Measurements from ENCODE around the gene ZNF462. TPM values are rescaled to one million over a fixed set of nuclear protein-coding genes. Genes with fewer than 3 reads are reported as not detected.

ZNF462 gene
- total and polyA plus RNA-seq, 2 of the 4 experiments (the other 2 are of a cell fraction) = 6.1 to 18.8 TPM

DNA sequence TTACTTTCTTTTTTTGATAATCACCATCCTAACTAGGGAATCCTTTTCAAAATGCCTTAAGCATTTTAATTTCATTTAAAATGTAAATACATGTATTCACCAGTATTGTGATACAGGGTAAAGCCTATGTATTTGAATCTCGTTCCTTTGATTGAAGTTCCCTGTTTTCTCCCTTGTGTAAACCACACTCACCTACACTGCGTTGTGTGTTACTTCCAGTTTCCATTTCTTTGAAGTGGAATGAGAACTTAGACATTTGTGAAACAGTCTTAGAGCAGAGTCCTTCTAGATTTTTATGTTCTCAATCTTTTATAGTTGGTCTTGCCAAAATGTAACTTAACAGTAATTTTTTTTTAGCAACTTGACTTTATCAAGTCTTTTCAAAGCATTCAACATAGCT is 101.4 kb downstream of the ZNF462 start:
- no CpG with 5 or more reads among the region's 2 CpGs for WGBS, 2 experiments (ENCODE audit: extremely low coverage in 2 of 2, insufficient read length in 1 of 2)
- Histone ChIP-seq H4K20me1 (ENCODE audit: insufficient read depth, low read length) (no peaks in the 10 kb centered on the region), H2BK5ac (ENCODE audit: low read depth, low read length, poor library complexity, severe bottlenecking) (no peak overlapping the region), H3K79me1 (ENCODE audit: low read depth in 1 of 2, low read length in 2 of 2) (0 out of 4 replicates have a peak, but pooled peaks cover 0 to 3% of the 10 kb centered on the region in 2 experiments), H3K14ac (replicated peaks; ENCODE audit: low read depth, low read length) (no peak overlapping the region), H3K18ac (ENCODE audit: low read depth, low read length) (no peak overlapping the region), H2BK15ac (ENCODE audit: low read depth, low read length) (no peak overlapping the region), H2BK120ac (ENCODE audit: low read depth, low read length) (no peak overlapping the region), H3K4me1 (ENCODE audit: control insufficient read depth, insufficient read depth, low read length) (no peaks in the 10 kb centered on the region), H3K27ac (ENCODE audit: insufficient read depth, low read length) (no peak overlapping the region), H3K23ac (ENCODE audit: low read depth, low read length) (no peak overlapping the region), H3K9me3 (ENCODE audit: control insufficient read depth, insufficient read depth, low read length) (no peaks in the 10 kb centered on the region; the same call in 1 of the 2 replicates), H3K27me3 (ENCODE audit: control insufficient read depth, insufficient read depth, low read length) (no peaks in the 10 kb centered on the region), H2AK9ac (replicated peaks; ENCODE audit: low read depth, low read length, poor library complexity) (no peak overlapping the region), H4K5ac (ENCODE audit: low read depth, low read length) (no peak overlapping the region), H2AK5ac (ENCODE audit: low read depth, low read length) (no peak overlapping the region), H4K91ac (ENCODE audit: insufficient read depth, low read depth, low read length) (no peak overlapping the region), H3K56ac (ENCODE audit: extremely low read depth, insufficient read depth, low read length) (no peak overlapping the region), H3K4ac (ENCODE audit: low read depth, low read length) (no peak overlapping the region), H3K36me3 (ENCODE audit: control insufficient read depth, insufficient read depth, low read length) (peaks cover 6% of the 10 kb centered on the region), H3K4me3 (ENCODE audit: insufficient read depth, low read depth, low read length) (no peak overlapping the region), H3K4me2 (ENCODE audit: low read depth, low read length) (no peak overlapping the region), H4K8ac (ENCODE audit: low read depth in 2 of 2, low read length in 2 of 2) (no peak overlapping the region), H2BK20ac (ENCODE audit: low read depth, low read length) (no peak overlapping the region), H2AFZ (replicated peaks; ENCODE audit: low read length, poor library complexity) (no peak overlapping the region), H3K9me1 (ENCODE audit: insufficient read depth, low read length) (no peaks in the 10 kb centered on the region), H3K9ac (ENCODE audit: low read depth, low read length) (no peak overlapping the region)
- in situ Hi-C loops (cut with MboI; ENCODE audit: low sequenced_read_pairs) = no loop called here
- dilution Hi-C loops (cut with HindIII; ENCODE audit: low sequenced_read_pairs, unreplicated experiment) = no loop called here
- ChIA-PET CTCF (no interaction called here), POLR2A (ENCODE audit: unreplicated experiment) (no interaction called here)
- no peak for TF ChIP-seq POLR2A (IDR thresholded peaks at IDR 0.05; ENCODE audit: low read depth, low read length)
- TF ChIP-seq CTCF (conservative IDR thresholded peaks at IDR 0.05; ENCODE audit: low read depth, low read length) = no peak
- no peak for TF ChIP-seq BHLHE40 (IDR thresholded peaks at IDR 0.05; ENCODE audit: low read depth, low read length)
- no peak for TF ChIP-seq ELK1 (IDR thresholded peaks at IDR 0.05; ENCODE audit: borderline replicate concordance, low read depth, low read length)
- no peak for TF ChIP-seq FOS (IDR thresholded peaks at IDR 0.05; ENCODE audit: low read depth, low read length)
- no peak for TF ChIP-seq USF2 (IDR thresholded peaks at IDR 0.05; ENCODE audit: low read depth, low read length)
- no peak for TF ChIP-seq CHD1 (IDR thresholded peaks at IDR 0.05; ENCODE audit: low read depth, low read length)
- no peak for TF ChIP-seq MAFK (IDR thresholded peaks at IDR 0.05; ENCODE audit: low read depth, low read length)
- TF ChIP-seq CEBPB (IDR thresholded peaks at IDR 0.05; ENCODE audit: low read depth, low read length) = no peak
- no peak for TF ChIP-seq SMC3 (IDR thresholded peaks at IDR 0.05; ENCODE audit: low read depth, low read length)
- no peak for TF ChIP-seq NFE2L2 (IDR thresholded peaks at IDR 0.05; ENCODE audit: low read depth, low read length)
- TF ChIP-seq MAZ (IDR thresholded peaks at IDR 0.05; ENCODE audit: borderline replicate concordance, low read depth, low read length) = no peak
- intact Hi-C loops (cut with micrococcal nuclease) = no loop called here
- DNase-seq (no peak), ATAC-seq (ENCODE audit: low read depth) (no peak)
- BruUV-seq (replicated peaks) = no TSS peak
